Vagina (tissue), 2 donors: ENCODE results near the gene NELL1. TPM values are rescaled to one million over a fixed set of nuclear protein-coding genes. Genes with fewer than 3 reads are reported as not detected.

Source experiments
- DNase-seq, 2 donors: peaks; one replicate each; pipeline ENCODE4 v3.0.0-alpha.2; 2017; ENCODE audit errors: extremely low spot score in 2 of 2
- H3K27ac ChIP-seq: fragments of 200-600 bp; sonication (generic); one replicate; pipeline ENCODE4 v1.5.1; 2019
- H3K27me3 ChIP-seq: fragments of 200-600 bp; sonication (generic); one replicate; pipeline ENCODE4 v1.5.1; 2019
- H3K36me3 ChIP-seq, 2 donors: fragments of 200-600 bp; sonication (generic); one replicate each; pipeline ENCODE4 v1.5.1; 2017 to 2019
- H3K4me1 ChIP-seq: fragments of 200-600 bp; sonication (generic); one replicate; pipeline ENCODE4 v1.5.1; 2019
- H3K4me3 ChIP-seq, 2 donors: fragments of 200-600 bp; sonication (generic); 1 replicate in 1 of 2; 2 replicates in 1 of 2; pipeline ENCODE4 v1.5.1; 2016 to 2019
- H3K9me3 ChIP-seq: fragments of 200-600 bp; sonication (generic); one replicate; pipeline ENCODE4 v1.5.1; 2019
- CTCF ChIP-seq, 3 experiments: fragments of 450-650 bp in 2 of 3; fragments of 200-600 bp in 1 of 3; sonication (generic) in 1 of 3; IDR thresholded peaks; one replicate each; pipeline ENCODE4 v1.5.1; 2017 to 2019; ENCODE audit warnings: antibody characterized with exemption in 3 of 3, mild to moderate bottlenecking in 2 of 3, moderate library complexity in 2 of 3
- POLR2A ChIP-seq, 2 donors: fragments of 450-650 bp; IDR thresholded peaks; one replicate each; pipeline ENCODE4 v1.6.1; 2017; ENCODE audit warnings: antibody characterized with exemption in 2 of 2, mild to moderate bottlenecking in 2 of 2, moderate library complexity in 2 of 2
- POLR2AphosphoS5 ChIP-seq, 2 donors: sonication (generic); formaldehyde crosslinking; IDR thresholded peaks; one replicate each; pipeline ENCODE4 v1.9.0; 2017; ENCODE audit warnings: antibody characterized with exemption in 2 of 2, mild to moderate bottlenecking in 2 of 2, low read depth in 1 of 2; ENCODE audit not compliant: insufficient read depth in 1 of 2
- intact Hi-C: fragments of 100-400 bp; cut with DNase I; formaldehyde crosslinking; loops from one replicate; pipeline ENCODE4 v1.15.1; 2023
- total RNA-seq: library from RNA; depleted of rRNA; stranded (reverse); fragments of >200 nt; gene quantifications from one replicate; pipeline ENCODE4 v1.2.3, GENCODE V29; 2016

Gene NELL1
- total RNA-seq, 1 donor from 2014 or later = 0.49 TPM

- TF ChIP-seq CTCF (IDR thresholded peaks at IDR 0.05) (no peak), POLR2AphosphoS5 (IDR thresholded peaks at IDR 0.05; ENCODE audit: insufficient read depth in 1 of 2, low read depth in 1 of 2) (no peak), POLR2A (IDR thresholded peaks at IDR 0.05) (no peak)
- intact Hi-C loops = no loop called here
- no peaks in the 10 kb centered on the region for H3K9me3 ChIP-seq
- no peaks in the 10 kb centered on the region for H3K36me3 ChIP-seq
- no peak for DNase-seq
- H3K4me1 ChIP-seq = no peaks in the 10 kb centered on the region
- no peak overlapping the region for H3K4me3 ChIP-seq
- no peak overlapping the region for H3K27ac ChIP-seq
- H3K27me3 ChIP-seq = no peaks in the 10 kb centered on the region
Observed at GRCh38 chr11:21489416-21490115, 820.2 kb downstream of the NELL1 start.

DNA sequence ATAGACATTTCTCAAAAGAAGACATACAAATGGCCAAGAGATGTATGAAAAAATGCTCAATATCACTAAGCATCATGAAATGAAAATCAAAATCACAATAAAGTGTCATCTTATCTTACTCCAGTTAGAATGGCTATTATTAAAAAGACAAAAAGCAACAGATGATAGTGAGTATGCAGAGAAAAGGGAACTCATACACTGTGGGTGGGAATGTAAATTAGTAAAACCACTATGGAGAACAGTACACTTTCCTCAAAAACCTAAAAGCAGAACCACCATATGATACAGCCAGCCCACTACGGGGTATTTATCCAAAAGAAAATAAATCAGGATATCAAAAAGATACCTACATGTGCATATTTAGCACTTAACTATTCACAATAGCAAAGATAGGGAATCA, 823.5 kb downstream of the NELL1 start:
- intact Hi-C loops = no loop called here
- no peaks in the 10 kb centered on the region for H3K4me1 ChIP-seq
- no peak for DNase-seq
- H3K27ac ChIP-seq = no peak overlapping the region
- no peak for TF ChIP-seq CTCF (IDR thresholded peaks at IDR 0.05)
- no peak for TF ChIP-seq POLR2AphosphoS5 (IDR thresholded peaks at IDR 0.05; ENCODE audit: insufficient read depth in 1 of 2, low read depth in 1 of 2)
- no peak for TF ChIP-seq POLR2A (IDR thresholded peaks at IDR 0.05)
- no peaks in the 10 kb centered on the region for H3K27me3 ChIP-seq
- H3K4me3 ChIP-seq = no peak overlapping the region
- no peaks in the 10 kb centered on the region for H3K36me3 ChIP-seq
- no peaks in the 10 kb centered on the region for H3K9me3 ChIP-seq

GRCh38 chr11:21494946-21495345, 825.6 kb downstream of the NELL1 start:
- no peaks in the 10 kb centered on the region for H3K36me3 ChIP-seq
- H3K4me1 ChIP-seq = no peaks in the 10 kb centered on the region
- no peak overlapping the region for H3K27ac ChIP-seq
- H3K9me3 ChIP-seq = no peaks in the 10 kb centered on the region
- H3K4me3 ChIP-seq = no peak overlapping the region
- TF ChIP-seq POLR2A (IDR thresholded peaks at IDR 0.05) = no peak
- no peak for TF ChIP-seq CTCF (IDR thresholded peaks at IDR 0.05)
- TF ChIP-seq POLR2AphosphoS5 (IDR thresholded peaks at IDR 0.05; ENCODE audit: insufficient read depth in 1 of 2, low read depth in 1 of 2) = no peak
- no peak for DNase-seq
- intact Hi-C loops = no loop called here
- no peaks in the 10 kb centered on the region for H3K27me3 ChIP-seq

- DNase-seq = no peak
- H3K27ac ChIP-seq = no peak overlapping the region
- no peak overlapping the region for H3K4me3 ChIP-seq
- no peaks in the 10 kb centered on the region for H3K9me3 ChIP-seq
- H3K36me3 ChIP-seq = no peaks in the 10 kb centered on the region
- no peak for TF ChIP-seq CTCF (IDR thresholded peaks at IDR 0.05)
- TF ChIP-seq POLR2A (IDR thresholded peaks at IDR 0.05) = no peak
- no peak for TF ChIP-seq POLR2AphosphoS5 (IDR thresholded peaks at IDR 0.05; ENCODE audit: insufficient read depth in 1 of 2, low read depth in 1 of 2)
- intact Hi-C loops = no loop called here
- no peaks in the 10 kb centered on the region for H3K4me1 ChIP-seq
- no peaks in the 10 kb centered on the region for H3K27me3 ChIP-seq
Observed at GRCh38 chr11:21495879-21496278, 826.5 kb downstream of the NELL1 start.

DNA sequence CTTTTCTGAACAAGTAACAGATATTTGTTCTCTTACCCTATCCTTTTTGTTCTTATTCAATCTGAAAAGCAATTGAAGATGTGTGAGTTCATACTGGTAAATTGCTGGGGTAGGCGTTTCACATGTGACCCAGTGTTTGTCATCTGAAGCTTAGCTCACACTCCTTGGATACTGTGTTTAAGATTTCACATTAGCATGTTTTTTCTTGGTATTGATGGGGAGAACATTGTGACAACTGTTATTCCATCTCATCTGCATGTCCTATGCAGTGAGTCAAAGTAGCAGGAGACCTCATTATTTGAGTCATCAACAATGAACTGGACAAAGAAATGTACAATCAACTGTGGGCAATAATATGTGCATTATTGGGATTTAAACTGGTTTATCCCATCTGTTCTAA, 831.9 kb downstream of the NELL1 start:
- Histone ChIP-seq H3K27me3 (no peaks in the 10 kb centered on the region), H3K36me3 (no peaks in the 10 kb centered on the region), H3K9me3 (no peaks in the 10 kb centered on the region), H3K4me1 (no peaks in the 10 kb centered on the region), H3K4me3 (no peak overlapping the region), H3K27ac (no peak overlapping the region)
- DNase-seq = no peak
- TF ChIP-seq POLR2A (IDR thresholded peaks at IDR 0.05) = no peak
- TF ChIP-seq POLR2AphosphoS5 (IDR thresholded peaks at IDR 0.05; ENCODE audit: insufficient read depth in 1 of 2, low read depth in 1 of 2) = no peak
- no peak for TF ChIP-seq CTCF (IDR thresholded peaks at IDR 0.05)
- intact Hi-C loops = no loop called here
